Testis (tissue), 2 donors: Measurements from ENCODE around the gene HGFAC.

ENCODE experiments used
- POLR2A ChIP-seq: fragments of 450-650 bp; IDR thresholded peaks from one replicate; pipeline ENCODE4 v1.6.1; 2017; ENCODE audit warnings: antibody characterized with exemption, mild to moderate bottlenecking, moderate library complexity
- TF ChIP-seq, protein P1 (sequence below), 3 experiments: fragments of 450-650 bp in 2 of 3; fragments of 200-600 bp in 1 of 3; sonication (generic) in 1 of 3; IDR thresholded peaks; one replicate each; pipeline ENCODE4 v1.5.1; 2016 to 2019; ENCODE audit warnings: antibody characterized with exemption in 3 of 3, mild to moderate bottlenecking in 2 of 3, moderate library complexity in 1 of 3

DNA sequence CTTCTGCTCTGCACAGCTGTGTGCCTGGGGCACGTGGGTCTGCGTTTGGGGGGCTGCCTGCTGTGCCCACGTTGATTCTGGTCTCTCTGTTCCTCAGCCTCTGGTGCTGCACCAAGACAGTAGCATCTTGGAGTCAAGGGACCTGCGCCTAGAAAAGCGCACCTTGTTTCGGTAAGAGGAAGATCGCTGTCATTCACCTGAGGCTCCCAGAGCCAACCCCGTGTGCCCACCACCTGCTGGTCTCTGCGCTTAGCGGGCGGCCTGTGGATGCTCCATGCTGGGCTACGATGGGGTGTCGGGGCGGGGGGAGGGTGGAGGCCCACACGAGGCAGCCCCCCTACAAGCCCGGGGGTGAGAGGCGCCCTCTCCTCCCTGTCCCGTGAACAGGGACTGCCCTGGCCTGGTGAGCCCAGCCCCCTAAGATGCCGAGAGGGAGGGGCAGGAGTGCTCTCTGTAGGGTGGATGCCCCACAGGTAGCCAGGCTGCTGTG, 18.9 kb upstream of the HGFAC start:
- TF ChIP-seq POLR2A = no peak
- TF ChIP-seq, protein P1, sequence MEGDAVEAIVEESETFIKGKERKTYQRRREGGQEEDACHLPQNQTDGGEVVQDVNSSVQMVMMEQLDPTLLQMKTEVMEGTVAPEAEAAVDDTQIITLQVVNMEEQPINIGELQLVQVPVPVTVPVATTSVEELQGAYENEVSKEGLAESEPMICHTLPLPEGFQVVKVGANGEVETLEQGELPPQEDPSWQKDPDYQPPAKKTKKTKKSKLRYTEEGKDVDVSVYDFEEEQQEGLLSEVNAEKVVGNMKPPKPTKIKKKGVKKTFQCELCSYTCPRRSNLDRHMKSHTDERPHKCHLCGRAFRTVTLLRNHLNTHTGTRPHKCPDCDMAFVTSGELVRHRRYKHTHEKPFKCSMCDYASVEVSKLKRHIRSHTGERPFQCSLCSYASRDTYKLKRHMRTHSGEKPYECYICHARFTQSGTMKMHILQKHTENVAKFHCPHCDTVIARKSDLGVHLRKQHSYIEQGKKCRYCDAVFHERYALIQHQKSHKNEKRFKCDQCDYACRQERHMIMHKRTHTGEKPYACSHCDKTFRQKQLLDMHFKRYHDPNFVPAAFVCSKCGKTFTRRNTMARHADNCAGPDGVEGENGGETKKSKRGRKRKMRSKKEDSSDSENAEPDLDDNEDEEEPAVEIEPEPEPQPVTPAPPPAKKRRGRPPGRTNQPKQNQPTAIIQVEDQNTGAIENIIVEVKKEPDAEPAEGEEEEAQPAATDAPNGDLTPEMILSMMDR (IDR thresholded peaks at IDR 0.05) = no peak
